ENCODE results near the gene POU2F2. TPM values are rescaled to one million over a fixed set of nuclear protein-coding genes. Genes with fewer than 3 reads are reported as not detected.

The POU2F2 gene
- polyA plus RNA-seq, 1 of the 3 experiments (the other 2 are of a cell fraction) = 0.49 TPM

DNA sequence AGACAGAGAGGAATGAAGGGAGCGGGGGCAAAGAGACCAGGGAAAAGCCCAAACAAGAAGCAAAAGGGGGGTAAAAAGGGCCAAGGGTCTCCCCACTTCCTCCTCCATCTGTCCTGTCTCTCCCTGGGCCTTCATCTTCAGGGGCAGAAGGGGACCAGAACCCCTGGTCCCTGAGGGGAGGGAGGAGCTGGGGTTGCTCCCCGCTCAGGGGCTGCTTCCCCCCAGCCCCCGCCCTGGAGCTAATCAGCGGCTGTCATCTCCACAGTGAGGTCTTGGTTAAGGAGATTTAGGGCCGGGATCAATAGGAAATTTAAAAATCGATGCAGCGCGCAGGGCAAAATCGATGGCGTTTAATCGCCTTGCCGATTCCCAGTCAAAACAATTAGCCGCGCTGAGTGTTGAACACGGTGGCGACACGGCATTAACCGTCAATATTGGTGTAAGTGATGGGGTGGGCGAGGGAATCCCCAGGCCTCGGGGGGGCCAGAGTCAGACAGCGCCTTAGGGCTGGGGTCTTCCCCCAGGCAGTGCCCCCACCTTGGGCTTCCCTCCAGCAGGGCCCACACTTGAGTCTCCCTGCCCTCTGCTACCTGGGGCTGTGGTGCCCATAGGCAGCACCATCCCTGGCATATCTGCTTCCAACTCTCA is 29.5 kb upstream of the POU2F2 start:
- H3K27ac ChIP-seq (ENCODE audit: low read depth in 2 of 2, low read length in 1 of 2) = no peak overlapping the region
- CTCF ChIA-PET = interaction anchor here (1.1 kb wide), 1 partner anchor 53 kb away, joined by 4 read pairs; no protein-coding TSS in a partner anchor
- peaks cover 31% of the 10 kb centered on the region; the same call in 1 of the 2 replicates for H3K27me3 ChIP-seq (ENCODE audit: insufficient read depth)
- TF ChIP-seq, protein P1, sequence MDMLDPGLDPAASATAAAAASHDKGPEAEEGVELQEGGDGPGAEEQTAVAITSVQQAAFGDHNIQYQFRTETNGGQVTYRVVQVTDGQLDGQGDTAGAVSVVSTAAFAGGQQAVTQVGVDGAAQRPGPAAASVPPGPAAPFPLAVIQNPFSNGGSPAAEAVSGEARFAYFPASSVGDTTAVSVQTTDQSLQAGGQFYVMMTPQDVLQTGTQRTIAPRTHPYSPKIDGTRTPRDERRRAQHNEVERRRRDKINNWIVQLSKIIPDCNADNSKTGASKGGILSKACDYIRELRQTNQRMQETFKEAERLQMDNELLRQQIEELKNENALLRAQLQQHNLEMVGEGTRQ (IDR thresholded peaks at IDR 0.05; ENCODE audit: borderline replicate concordance, low read depth, low read length) = no peak
- no peak for TF ChIP-seq RCOR1 (IDR thresholded peaks at IDR 0.05; ENCODE audit: low read length)
- TF ChIP-seq TCF12 (IDR thresholded peaks at IDR 0.05) = no peak
- TF ChIP-seq, protein P2, sequence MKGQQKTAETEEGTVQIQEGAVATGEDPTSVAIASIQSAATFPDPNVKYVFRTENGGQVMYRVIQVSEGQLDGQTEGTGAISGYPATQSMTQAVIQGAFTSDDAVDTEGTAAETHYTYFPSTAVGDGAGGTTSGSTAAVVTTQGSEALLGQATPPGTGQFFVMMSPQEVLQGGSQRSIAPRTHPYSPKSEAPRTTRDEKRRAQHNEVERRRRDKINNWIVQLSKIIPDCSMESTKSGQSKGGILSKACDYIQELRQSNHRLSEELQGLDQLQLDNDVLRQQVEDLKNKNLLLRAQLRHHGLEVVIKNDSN (IDR thresholded peaks at IDR 0.05; ENCODE audit: borderline replicate concordance, low read depth) = no peak
- TF ChIP-seq, protein P3, sequence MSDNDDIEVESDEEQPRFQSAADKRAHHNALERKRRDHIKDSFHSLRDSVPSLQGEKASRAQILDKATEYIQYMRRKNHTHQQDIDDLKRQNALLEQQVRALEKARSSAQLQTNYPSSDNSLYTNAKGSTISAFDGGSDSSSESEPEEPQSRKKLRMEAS (IDR thresholded peaks at IDR 0.05; ENCODE audit: low read depth) = no peak
- TF ChIP-seq EP300 (IDR thresholded peaks at IDR 0.05; ENCODE audit: borderline replicate concordance in 1 of 2, low read depth in 1 of 2, low read length in 1 of 2) = no peak
- TF ChIP-seq, protein P4, sequence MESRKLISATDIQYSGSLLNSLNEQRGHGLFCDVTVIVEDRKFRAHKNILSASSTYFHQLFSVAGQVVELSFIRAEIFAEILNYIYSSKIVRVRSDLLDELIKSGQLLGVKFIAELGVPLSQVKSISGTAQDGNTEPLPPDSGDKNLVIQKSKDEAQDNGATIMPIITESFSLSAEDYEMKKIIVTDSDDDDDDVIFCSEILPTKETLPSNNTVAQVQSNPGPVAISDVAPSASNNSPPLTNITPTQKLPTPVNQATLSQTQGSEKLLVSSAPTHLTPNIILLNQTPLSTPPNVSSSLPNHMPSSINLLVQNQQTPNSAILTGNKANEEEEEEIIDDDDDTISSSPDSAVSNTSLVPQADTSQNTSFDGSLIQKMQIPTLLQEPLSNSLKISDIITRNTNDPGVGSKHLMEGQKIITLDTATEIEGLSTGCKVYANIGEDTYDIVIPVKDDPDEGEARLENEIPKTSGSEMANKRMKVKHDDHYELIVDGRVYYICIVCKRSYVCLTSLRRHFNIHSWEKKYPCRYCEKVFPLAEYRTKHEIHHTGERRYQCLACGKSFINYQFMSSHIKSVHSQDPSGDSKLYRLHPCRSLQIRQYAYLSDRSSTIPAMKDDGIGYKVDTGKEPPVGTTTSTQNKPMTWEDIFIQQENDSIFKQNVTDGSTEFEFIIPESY (IDR thresholded peaks at IDR 0.05; ENCODE audit: borderline replicate concordance, low read depth) = no peak
- no peak for TF ChIP-seq SMC3 (IDR thresholded peaks at IDR 0.05; ENCODE audit: low read depth, low read length)
- TF ChIP-seq FOXJ3 (CRISPR knock-in tag; IDR thresholded peaks at IDR 0.05) = no peak
- H3K36me3 ChIP-seq (replicated peaks in 1 of 2; ENCODE audit: control insufficient read depth in 1 of 2, insufficient read depth in 2 of 2, low read length in 1 of 2) = no peaks in the 10 kb centered on the region
- no peaks in the 10 kb centered on the region for H4K20me1 ChIP-seq (ENCODE audit: insufficient read depth)
- POLR2A ChIA-PET = no interaction called here
- no peak overlapping the region for H3K4me3 ChIP-seq (ENCODE audit: low read depth in 2 of 2, low read length in 1 of 2)
- no peaks in the 10 kb centered on the region for H3F3A ChIP-seq (replicated peaks; ENCODE audit: insufficient read depth)
- H3K4me2 ChIP-seq = no peak overlapping the region
- H3K4me1 ChIP-seq (ENCODE audit: control insufficient read depth in 1 of 2, insufficient read depth in 2 of 2, low read depth in 1 of 2, low read length in 1 of 2) = no peaks in the 10 kb centered on the region
- H3K9me2 ChIP-seq = no peaks in the 10 kb centered on the region
- H3K9me3 ChIP-seq = no peaks in the 10 kb centered on the region
- H3K9ac ChIP-seq = no peak overlapping the region
- no peaks in the 10 kb centered on the region for H3K79me2 ChIP-seq (ENCODE audit: insufficient read depth)
- DNase-seq = no peak
- WGBS (ENCODE audit: low lambda C conversion rate) = 51% methylated on average over 16 of the region's 21 CpGs
- no peak overlapping the region for H2AFZ ChIP-seq (ENCODE audit: low read depth)

DNA sequence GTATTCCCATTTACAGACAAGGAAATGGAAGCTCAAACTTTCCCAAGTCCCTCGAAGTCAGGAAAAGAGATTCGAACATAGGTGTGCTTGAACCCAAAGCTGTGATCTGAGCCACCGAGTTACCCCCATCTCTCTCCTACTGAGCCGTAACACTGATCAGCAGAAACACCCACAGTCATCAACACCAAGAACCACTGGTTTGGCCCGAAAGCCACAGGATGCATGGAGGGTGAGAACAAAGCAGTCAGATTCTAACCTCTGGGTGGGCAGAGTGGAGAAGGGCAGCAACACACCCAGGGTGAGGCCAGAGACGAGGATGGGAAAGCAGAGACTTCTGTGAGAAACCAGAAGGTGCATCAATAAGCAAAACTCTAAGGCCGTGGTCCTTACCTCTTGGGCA is 27.7 kb upstream of the POU2F2 start:
- no peak for TF ChIP-seq MEF2A (IDR thresholded peaks at IDR 0.05; ENCODE audit: borderline replicate concordance, low read depth)
- TF ChIP-seq, protein P1 (IDR thresholded peaks at IDR 0.05; ENCODE audit: borderline replicate concordance, low read depth, low read length) = no peak
- TF ChIP-seq TEAD4 (IDR thresholded peaks at IDR 0.05; ENCODE audit: borderline replicate concordance, insufficient read depth) = no peak
- H2AFZ ChIP-seq (ENCODE audit: low read depth) = no peak overlapping the region
- H3K27ac ChIP-seq (ENCODE audit: low read depth in 2 of 2, low read length in 1 of 2) = no peak overlapping the region
- ChIA-PET POLR2A (no interaction called here), CTCF (interaction anchor here (0.6 to 2.8 kb wide), 5 partner anchors 9 to 25 kb away, joined by 3 to 14 read pairs (median 4); no protein-coding TSS in a partner anchor)
- H3K36me3 ChIP-seq (replicated peaks in 1 of 2; ENCODE audit: control insufficient read depth in 1 of 2, insufficient read depth in 2 of 2, low read length in 1 of 2) = no peaks in the 10 kb centered on the region
- H3K4me1 ChIP-seq (ENCODE audit: control insufficient read depth in 1 of 2, insufficient read depth in 2 of 2, low read depth in 1 of 2, low read length in 1 of 2) = peaks cover 0 to 2% of the 10 kb centered on the region in 2 experiments; a peak in 1 of 4 replicates
- no peaks in the 10 kb centered on the region for H3K9me2 ChIP-seq
- no peaks in the 10 kb centered on the region for H3F3A ChIP-seq (replicated peaks; ENCODE audit: insufficient read depth)
- H3K9ac ChIP-seq = no peak overlapping the region
- H3K9me3 ChIP-seq = no peaks in the 10 kb centered on the region
- no peak overlapping the region for H3K4me3 ChIP-seq (ENCODE audit: low read depth in 2 of 2, low read length in 1 of 2)
- H3K4me2 ChIP-seq = no peak overlapping the region
- DNase-seq = no peak
- 46% methylated on average over 7 of the region's 7 CpGs for WGBS (ENCODE audit: low lambda C conversion rate)
- H3K27me3 ChIP-seq (ENCODE audit: insufficient read depth) = peaks cover 45% of the 10 kb centered on the region
- no peaks in the 10 kb centered on the region for H3K79me2 ChIP-seq (ENCODE audit: insufficient read depth)
- no peaks in the 10 kb centered on the region for H4K20me1 ChIP-seq (ENCODE audit: insufficient read depth)

All from SK-N-SH (cell line).